ENCODE measurements around the gene EFNB1. TPM values are rescaled to one million over a fixed set of nuclear protein-coding genes. Genes with fewer than 3 reads are reported as not detected.

Gene EFNB1
- total RNA-seq, 4 donors from 2014 or later = 97.8 to 109 (median 102) TPM

DNA sequence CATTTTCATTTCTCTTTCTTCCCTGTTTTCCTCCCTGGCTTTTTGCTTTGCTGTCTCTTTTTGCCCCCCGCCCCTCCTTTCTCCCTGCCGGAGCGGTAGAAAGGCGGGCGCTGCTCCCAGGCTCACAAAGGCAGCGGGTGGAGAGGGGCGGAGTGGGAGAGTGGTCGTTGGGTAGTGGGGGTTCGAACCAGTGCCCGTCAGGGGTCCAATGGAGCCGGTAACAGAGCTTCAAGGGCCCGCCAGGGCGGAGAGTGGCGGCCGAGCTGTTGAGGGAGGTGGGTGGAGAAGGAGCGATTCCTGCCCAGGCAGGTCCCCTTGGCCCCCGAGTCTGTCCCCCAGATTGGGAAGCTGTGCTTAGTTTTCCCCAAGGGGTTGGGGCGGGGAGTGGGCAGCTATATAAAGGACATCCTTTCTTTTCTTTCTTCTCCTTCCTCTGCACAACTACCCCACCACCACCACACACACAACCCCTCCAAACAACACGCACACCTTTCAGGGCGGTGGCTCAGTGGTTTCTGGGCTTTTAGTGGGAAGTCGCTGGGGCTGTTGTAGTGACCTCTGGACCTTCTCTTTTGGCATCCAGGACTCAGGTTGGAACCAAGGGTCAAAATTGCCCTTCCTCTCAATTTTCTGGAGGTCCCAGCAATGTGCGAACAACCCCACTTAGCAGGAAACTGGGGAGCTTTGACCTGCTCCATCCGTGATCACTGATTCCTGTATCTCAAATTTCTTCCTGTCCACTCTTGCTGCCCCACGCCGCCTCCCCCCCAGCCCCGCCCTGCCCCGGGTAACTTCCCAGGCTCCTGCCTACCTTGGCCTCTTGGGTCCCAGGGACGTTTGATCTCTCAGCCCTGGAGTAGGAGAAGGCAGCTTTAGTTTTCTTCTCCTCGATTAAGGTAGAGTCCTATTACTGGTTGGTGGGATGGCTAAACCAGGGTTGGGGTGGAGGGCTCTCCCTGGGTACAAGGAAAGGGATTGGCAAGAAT lies 1.9 kb downstream of the EFNB1 start:
- DNase-seq (ENCODE audit: low spot score in 2 of 2) = peak in 1 of 2 donors; percentile 84
- TF ChIP-seq, protein P1, sequence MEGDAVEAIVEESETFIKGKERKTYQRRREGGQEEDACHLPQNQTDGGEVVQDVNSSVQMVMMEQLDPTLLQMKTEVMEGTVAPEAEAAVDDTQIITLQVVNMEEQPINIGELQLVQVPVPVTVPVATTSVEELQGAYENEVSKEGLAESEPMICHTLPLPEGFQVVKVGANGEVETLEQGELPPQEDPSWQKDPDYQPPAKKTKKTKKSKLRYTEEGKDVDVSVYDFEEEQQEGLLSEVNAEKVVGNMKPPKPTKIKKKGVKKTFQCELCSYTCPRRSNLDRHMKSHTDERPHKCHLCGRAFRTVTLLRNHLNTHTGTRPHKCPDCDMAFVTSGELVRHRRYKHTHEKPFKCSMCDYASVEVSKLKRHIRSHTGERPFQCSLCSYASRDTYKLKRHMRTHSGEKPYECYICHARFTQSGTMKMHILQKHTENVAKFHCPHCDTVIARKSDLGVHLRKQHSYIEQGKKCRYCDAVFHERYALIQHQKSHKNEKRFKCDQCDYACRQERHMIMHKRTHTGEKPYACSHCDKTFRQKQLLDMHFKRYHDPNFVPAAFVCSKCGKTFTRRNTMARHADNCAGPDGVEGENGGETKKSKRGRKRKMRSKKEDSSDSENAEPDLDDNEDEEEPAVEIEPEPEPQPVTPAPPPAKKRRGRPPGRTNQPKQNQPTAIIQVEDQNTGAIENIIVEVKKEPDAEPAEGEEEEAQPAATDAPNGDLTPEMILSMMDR (IDR thresholded peaks at IDR 0.05) = no peak
- no peak for TF ChIP-seq POLR2A (IDR thresholded peaks at IDR 0.05)
- WGBS, 2 donors = 1 to 26% methylated on average over 17 to 28 of the region's 29 CpGs
- intact Hi-C loops (cut with DNase I; ENCODE audit: low total_unique reads) = no loop called here
- H3K4me3 ChIP-seq (ENCODE audit: low read depth, poor library complexity, severe bottlenecking) = peak overlapping the region; percentile 50

DNA sequence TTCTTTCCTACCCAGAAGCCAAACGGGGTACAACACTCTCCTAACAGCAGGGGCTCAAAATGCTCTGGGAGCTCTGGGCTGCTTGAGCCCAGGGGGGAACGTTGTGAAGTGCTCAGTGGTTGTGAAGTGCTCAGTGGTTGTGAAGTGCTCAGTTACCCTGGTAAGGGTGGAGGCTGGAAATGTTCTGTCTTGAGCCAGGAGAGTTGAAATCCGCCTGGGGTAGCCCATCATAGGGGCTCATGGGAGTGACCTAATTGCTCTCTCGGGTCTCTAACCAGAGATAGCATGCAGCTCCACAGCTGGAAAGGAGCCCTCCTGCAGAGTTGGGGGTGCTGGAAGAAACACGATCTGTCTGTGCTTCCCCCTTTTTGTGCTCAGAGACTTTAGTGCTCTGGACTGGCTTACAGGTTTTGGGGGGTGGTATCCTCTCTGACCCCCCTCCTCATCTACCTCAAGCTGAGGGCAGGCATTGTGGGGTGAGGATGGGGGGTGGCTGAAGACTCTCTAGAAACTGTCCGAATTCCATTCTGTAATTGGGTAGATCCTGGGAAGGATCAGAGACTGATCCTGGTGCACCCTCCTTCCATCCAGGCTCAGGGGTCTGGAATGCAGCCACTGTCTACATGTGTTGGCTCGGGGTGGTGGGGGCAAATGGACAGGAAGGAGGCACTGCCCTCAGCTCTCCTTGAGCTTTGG lies 2.7 kb downstream of the EFNB1 start:
- 9 to 35% methylated on average over 7 of the region's 7 CpGs for WGBS, 2 donors
- peak in 1 of 2 donors; percentile 81 for DNase-seq (ENCODE audit: low spot score in 2 of 2)
- no peak for TF ChIP-seq POLR2A (IDR thresholded peaks at IDR 0.05)
- TF ChIP-seq, protein P1 (IDR thresholded peaks at IDR 0.05) = no peak
- intact Hi-C loops (cut with DNase I; ENCODE audit: low total_unique reads) = no loop called here
- H3K4me3 ChIP-seq (ENCODE audit: low read depth, poor library complexity, severe bottlenecking) = peak overlapping the region; percentile 8

DNA sequence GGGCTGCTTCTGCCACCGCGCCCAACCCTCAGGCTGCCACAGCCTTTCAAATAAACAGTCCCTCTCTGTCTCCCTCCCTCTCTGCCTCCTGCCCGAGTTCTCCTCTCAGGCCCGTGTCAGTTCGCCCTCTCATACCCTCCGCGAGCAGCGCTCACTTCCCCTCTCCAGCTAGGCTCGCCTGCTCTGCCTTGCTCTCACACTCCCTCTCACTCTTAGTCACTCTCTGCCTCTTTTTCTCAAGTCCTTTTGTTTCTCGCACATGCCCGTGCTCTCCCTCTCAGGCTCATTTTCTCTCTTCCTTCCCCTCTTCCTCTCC lies 3.2 kb downstream of the EFNB1 start:
- intact Hi-C loops (cut with DNase I; ENCODE audit: low total_unique reads) = no loop called here
- TF ChIP-seq, protein P1 (IDR thresholded peaks at IDR 0.05) = no peak
- no peak for TF ChIP-seq POLR2A (IDR thresholded peaks at IDR 0.05)
- WGBS, 2 donors = 2 to 21% methylated on average over 11 of the region's 11 CpGs
- DNase-seq (ENCODE audit: low spot score in 2 of 2) = peak in 1 of 2 donors; percentile 90
- no peak overlapping the region for H3K4me3 ChIP-seq (ENCODE audit: low read depth, poor library complexity, severe bottlenecking)

DNA sequence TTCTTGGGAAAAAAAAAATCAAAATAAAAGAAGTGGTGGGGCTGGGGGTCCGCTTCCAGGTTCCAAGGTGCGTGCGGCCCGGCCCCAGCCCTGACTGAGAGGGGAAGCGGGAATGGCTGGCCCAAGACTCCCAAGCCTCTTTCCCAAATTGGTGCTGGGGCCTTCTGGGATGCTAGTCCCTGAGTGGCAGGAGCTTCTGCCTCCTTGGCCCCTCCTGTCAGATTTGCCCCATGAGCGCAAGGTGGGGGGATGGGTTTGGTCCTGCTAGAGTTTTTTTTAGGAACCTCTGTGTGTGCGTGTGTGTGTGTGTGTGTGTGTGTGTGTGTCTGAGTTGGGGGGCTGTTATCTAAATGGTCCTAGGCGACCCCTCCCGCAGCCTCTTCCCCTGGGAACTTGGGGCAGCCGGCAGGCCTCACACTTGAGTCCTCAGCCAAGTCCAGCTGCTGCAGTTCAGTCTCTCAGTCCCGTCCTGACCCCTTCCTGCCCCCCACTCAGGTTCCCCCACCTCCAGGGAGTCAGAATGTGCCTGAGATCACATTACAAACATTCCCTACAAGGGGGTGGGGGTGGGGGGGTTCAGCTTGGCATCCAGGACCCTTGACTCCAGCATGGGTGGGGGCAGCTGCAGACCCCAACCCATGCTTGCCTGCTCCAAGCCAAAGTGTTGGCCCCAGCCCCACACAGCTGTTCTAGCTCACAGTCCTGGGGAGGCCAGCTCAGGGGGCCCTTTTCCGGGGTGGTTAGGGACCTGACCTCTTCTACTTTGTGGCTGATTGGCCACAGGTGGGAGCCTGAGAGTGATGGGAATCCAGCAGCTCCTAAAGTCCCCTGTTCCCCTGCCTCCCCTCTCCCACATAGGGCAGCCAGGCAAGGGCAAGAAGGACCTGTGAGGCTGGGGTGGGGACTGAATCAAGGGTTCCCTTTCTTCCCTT lies 4.0 kb downstream of the EFNB1 start:
- intact Hi-C loops (cut with DNase I; ENCODE audit: low total_unique reads) = no loop called here
- WGBS, 2 donors = 46 to 51% methylated on average over 6 to 12 of the region's 12 CpGs
- TF ChIP-seq, protein P1 (IDR thresholded peaks at IDR 0.05) = no peak
- TF ChIP-seq POLR2A (IDR thresholded peaks at IDR 0.05) = no peak
- peak in 1 of 2 donors; percentile 79 for DNase-seq (ENCODE audit: low spot score in 2 of 2)
- no peak overlapping the region for H3K4me3 ChIP-seq (ENCODE audit: low read depth, poor library complexity, severe bottlenecking)

DNA sequence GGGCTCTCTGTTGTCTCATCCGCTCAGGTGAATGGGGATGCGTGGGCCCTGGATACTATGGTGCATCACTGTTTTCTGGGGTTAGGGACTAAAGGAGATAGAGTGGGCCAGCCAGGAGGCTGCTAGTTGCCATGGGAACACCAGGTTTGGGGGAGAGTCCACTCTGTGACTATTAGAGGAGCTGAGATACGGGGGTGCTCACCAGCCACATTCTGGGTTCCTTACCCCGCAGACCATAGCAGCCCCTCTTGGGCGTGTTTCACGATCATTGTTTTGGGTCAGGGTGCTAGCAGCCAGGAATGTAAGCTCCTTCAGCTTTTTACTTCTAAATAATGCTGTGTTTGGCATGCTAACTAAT lies 4.6 kb downstream of the EFNB1 start:
- DNase-seq (ENCODE audit: low spot score in 2 of 2) = peak in 1 of 2 donors; percentile 69
- TF ChIP-seq POLR2A (IDR thresholded peaks at IDR 0.05) = no peak
- TF ChIP-seq, protein P1 (IDR thresholded peaks at IDR 0.05) = no peak
- WGBS, 2 donors = 87 to 100% methylated on average over 1 to 6 of the region's 6 CpGs
- no peak overlapping the region for H3K4me3 ChIP-seq (ENCODE audit: low read depth, poor library complexity, severe bottlenecking)
- intact Hi-C loops (cut with DNase I; ENCODE audit: low total_unique reads) = no loop called here
